Breast epithelium (tissue), 4 donors: Measurements from ENCODE around the gene DKKL1. TPM values are rescaled to one million over a fixed set of nuclear protein-coding genes. Genes with fewer than 3 reads are reported as not detected.

Source experiments
- DNase-seq, 2 donors: peaks; one replicate each; pipeline ENCODE4 v3.0.0-alpha.2; 2019; ENCODE audit warnings: low spot score in 2 of 2
- H3K27ac ChIP-seq, 2 donors: fragments of 200-600 bp; sonication (generic) in 1 of 2; one replicate each; pipeline ENCODE4 v1.5.1; 2016 to 2019; ENCODE audit warnings: mild to moderate bottlenecking in 1 of 2
- H3K27me3 ChIP-seq, 2 donors: fragments of 200-600 bp; sonication (generic) in 1 of 2; one replicate each; pipeline versions ENCODE4 v1.5.1 to v1.6.0; 2017 to 2019; ENCODE audit warnings: control low read depth in 1 of 2, mild to moderate bottlenecking in 1 of 2
- H3K36me3 ChIP-seq: fragments of 200-600 bp; one replicate; pipeline ENCODE4 v1.5.1; 2019
- H3K4me1 ChIP-seq, 2 donors: fragments of 200-600 bp; sonication (generic); one replicate each; pipeline ENCODE4 v1.5.1; 2016 to 2019; ENCODE audit warnings: control low read depth in 1 of 2
- H3K4me3 ChIP-seq, 3 donors: fragments of 200-600 bp; sonication (generic); 1 replicate in 2 of 3; 2 replicates in 1 of 3; pipeline ENCODE4 v1.5.1; 2016 to 2019; ENCODE audit warnings: mild to moderate bottlenecking in 3 of 3, moderate library complexity in 2 of 3
- H3K9me3 ChIP-seq, 2 donors: fragments of 200-600 bp; sonication (generic) in 1 of 2; one replicate each; pipeline ENCODE4 v1.5.1; 2016 to 2019; ENCODE audit warnings: control low read depth in 1 of 2
- CTCF ChIP-seq, 3 donors: fragments of 450-650 bp; IDR thresholded peaks; one replicate each; pipeline ENCODE4 v1.5.1; 2016 to 2017; ENCODE audit warnings: antibody characterized with exemption in 3 of 3, mild to moderate bottlenecking in 3 of 3, moderate library complexity in 3 of 3
- POLR2A ChIP-seq: fragments of 450-650 bp; IDR thresholded peaks from one replicate; pipeline ENCODE4 v1.6.1; 2016; ENCODE audit warnings: antibody characterized with exemption, mild to moderate bottlenecking, moderate library complexity
- POLR2AphosphoS5 ChIP-seq, 3 donors: sonication (generic); formaldehyde crosslinking; IDR thresholded peaks; one replicate each; pipeline ENCODE4 v1.6.1; 2017; ENCODE audit warnings: antibody characterized with exemption in 3 of 3
- intact Hi-C: fragments of 100-400 bp; cut with DNase I; formaldehyde crosslinking; loops from one replicate; pipeline ENCODE4 v1.15.1; 2023; ENCODE audit warnings: low total_unique reads
- total RNA-seq, 3 donors: library from RNA; depleted of rRNA; stranded (reverse); fragments of >200 nt; gene quantifications; one replicate each; pipeline ENCODE4 v1.1.0, GENCODE V29; 2016

Gene DKKL1
- total RNA-seq, 3 donors from 2014 or later: 0.64 to 1.8 TPM; not detected in 1

- peaks cover 0 to 14% of the 10 kb centered on the region in 2 donors for H3K27me3 ChIP-seq
- TF ChIP-seq POLR2AphosphoS5 (IDR thresholded peaks at IDR 0.05): no peak
- TF ChIP-seq POLR2A: no peak
- TF ChIP-seq CTCF (IDR thresholded peaks at IDR 0.05): no peak
Measured at GRCh38 chr19:49415102-49415809, 51.6 kb downstream of the DKKL1 start.

DNA sequence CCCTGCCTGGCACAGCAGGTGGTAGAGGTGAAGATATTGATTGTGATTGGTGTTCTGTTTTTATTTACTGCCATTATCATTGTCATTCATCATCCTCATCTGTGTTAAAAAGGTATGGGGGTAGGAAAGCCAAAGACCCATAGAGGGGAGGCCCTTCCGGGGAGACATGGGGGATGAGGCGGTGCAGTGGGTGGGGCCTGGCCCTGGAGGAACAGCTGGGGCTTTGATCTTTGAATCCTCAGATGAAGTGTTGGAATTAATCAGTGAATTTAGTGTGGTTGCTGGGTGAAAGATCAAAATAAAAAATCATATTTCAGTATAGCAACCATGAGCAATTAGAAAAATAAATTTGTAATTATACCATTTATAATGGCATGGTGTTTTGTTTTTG is 52.1 kb downstream of the DKKL1 start:
- Histone ChIP-seq H3K27ac (no peak overlapping the region), H3K4me3 (no peak overlapping the region), H3K4me1 (no peaks in the 10 kb centered on the region), H3K27me3 (peaks cover 0 to 14% of the 10 kb centered on the region in 2 donors), H3K36me3 (no peaks in the 10 kb centered on the region), H3K9me3 (no peaks in the 10 kb centered on the region)
- DNase-seq: no peak
- intact Hi-C loops: no loop called here
- TF ChIP-seq POLR2A: no peak
- no peak for TF ChIP-seq CTCF (IDR thresholded peaks at IDR 0.05)
- no peak for TF ChIP-seq POLR2AphosphoS5 (IDR thresholded peaks at IDR 0.05)

More at GRCh38 chr19:49415102-49415809, 51.6 kb downstream of the DKKL1 start:
- DNase-seq: no peak
- Histone ChIP-seq H3K36me3 (no peaks in the 10 kb centered on the region), H3K27ac (no peak overlapping the region), H3K9me3 (no peaks in the 10 kb centered on the region), H3K4me3 (no peak overlapping the region), H3K4me1 (no peaks in the 10 kb centered on the region)
- intact Hi-C loops: no loop called here

GRCh38 chr19:49417088-49417487 is 53.4 kb downstream of the DKKL1 start:
- Histone ChIP-seq H3K9me3 (no peaks in the 10 kb centered on the region), H3K4me1 (no peaks in the 10 kb centered on the region), H3K27ac (no peak overlapping the region), H3K27me3 (peaks cover under 1 to 25% of the 10 kb centered on the region in 2 donors), H3K4me3 (no peak overlapping the region), H3K36me3 (no peaks in the 10 kb centered on the region)
- DNase-seq: no peak
- TF ChIP-seq POLR2AphosphoS5 (IDR thresholded peaks at IDR 0.05): no peak
- no peak for TF ChIP-seq CTCF (IDR thresholded peaks at IDR 0.05)
- no peak for TF ChIP-seq POLR2A
- intact Hi-C loops: no loop called here

GRCh38 chr19:49418511-49418910 is 54.8 kb downstream of the DKKL1 start:
- peaks cover 9 to 39% of the 10 kb centered on the region in 2 donors for H3K27me3 ChIP-seq
- no peak for DNase-seq
- intact Hi-C loops: no loop called here
- H3K36me3 ChIP-seq: no peaks in the 10 kb centered on the region
- no peak for TF ChIP-seq POLR2A
- TF ChIP-seq CTCF (IDR thresholded peaks at IDR 0.05): no peak
- no peak for TF ChIP-seq POLR2AphosphoS5 (IDR thresholded peaks at IDR 0.05)
- peaks cover 0 to 8% of the 10 kb centered on the region in 2 donors for H3K4me1 ChIP-seq
- no peaks in the 10 kb centered on the region for H3K9me3 ChIP-seq
- H3K27ac ChIP-seq: no peak overlapping the region
- no peak overlapping the region for H3K4me3 ChIP-seq

DNA sequence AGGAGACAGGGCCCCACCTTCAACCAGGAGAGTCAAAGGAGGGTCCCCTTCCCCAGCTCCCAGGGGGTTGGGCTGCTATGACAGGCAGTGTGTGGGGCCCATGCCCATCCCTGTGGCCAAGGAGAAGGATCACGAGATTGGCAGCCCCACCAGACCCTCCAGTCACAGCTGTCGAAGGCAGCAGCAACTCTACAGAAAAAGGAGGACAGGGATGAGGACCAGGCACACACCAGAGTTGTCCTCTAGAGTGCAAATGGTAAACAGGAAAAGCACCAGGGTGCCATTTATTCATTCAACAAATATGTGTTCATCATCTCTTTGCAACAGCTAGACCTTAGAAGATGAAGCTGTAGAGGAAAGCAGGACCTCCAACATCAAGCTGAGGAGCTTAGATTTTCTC is 55.5 kb downstream of the DKKL1 start:
- peaks cover 0 to 8% of the 10 kb centered on the region in 2 donors for H3K4me1 ChIP-seq
- DNase-seq: no peak
- no peak overlapping the region for H3K4me3 ChIP-seq
- no peak overlapping the region for H3K27ac ChIP-seq
- intact Hi-C loops: no loop called here
- no peaks in the 10 kb centered on the region for H3K9me3 ChIP-seq
- TF ChIP-seq CTCF (IDR thresholded peaks at IDR 0.05) (no peak), POLR2A (no peak), POLR2AphosphoS5 (IDR thresholded peaks at IDR 0.05) (no peak)
- H3K36me3 ChIP-seq: no peaks in the 10 kb centered on the region
- peaks cover 9 to 46% of the 10 kb centered on the region in 2 donors for H3K27me3 ChIP-seq
